K562 (cell line): Measurements from ENCODE around the gene RPS10.

Experiments
- ARNT ChIP-seq, 2 experiments: fragments of 450-650 bp; IDR thresholded peaks; 2 replicates each; pipeline ENCODE4 v1.6.1; 2016; ENCODE audit warnings: mild to moderate bottlenecking in 1 of 2
- CEBPB ChIP-seq: fragments of 450-650 bp; IDR thresholded peaks from 2 replicates; pipeline ENCODE4 v1.6.1; 2016; ENCODE audit warnings: missing genetic modification characterization, missing compliant biosample characterization
- FOXA3 ChIP-seq, 2 experiments: fragments of 450-650 bp in 1 of 2; sonication (generic) in 1 of 2; formaldehyde crosslinking; IDR thresholded peaks in 1 of 2; conservative IDR thresholded peaks in 1 of 2; 2 replicates each; pipeline versions ENCODE4 v1.4.0 to v1.8.0; 2020 to 2022; ENCODE audit warnings: mild to moderate bottlenecking in 2 of 2, missing genetic modification reagents in 1 of 2
- LARP7 ChIP-seq: fragments of 450-650 bp; IDR thresholded peaks from 2 replicates; pipeline ENCODE4 v1.6.1; 2016
- POLR2A ChIP-seq: fragments of 450-650 bp; conservative IDR thresholded peaks from 2 replicates; pipeline ENCODE4 v1.6.1; 2016
- POLR2AphosphoS5 ChIP-seq: IDR thresholded peaks from 2 replicates; pipeline ENCODE4 v1.6.1; 2011; ENCODE audit warnings: mild to moderate bottlenecking, low read depth, low read length, moderate library complexity; ENCODE audit not compliant: control insufficient read depth, insufficient read depth
- PPARD ChIP-seq: fragments of 250-450 bp; sonication (Bioruptor Pico); IDR thresholded peaks from 2 replicates; pipeline ENCODE4 v1.8.0; 2022; ENCODE audit warnings: inconsistent platforms, mild to moderate bottlenecking, moderate library complexity
- TARDBP ChIP-seq: fragments of 450-650 bp; IDR thresholded peaks from 2 replicates; pipeline ENCODE4 v1.6.1; 2016
- TFAM ChIP-seq: fragments of 250-450 bp; sonication (Bioruptor Pico); conservative IDR thresholded peaks from 2 replicates; pipeline ENCODE4 v1.5.0; 2021; ENCODE audit warnings: mild to moderate bottlenecking, moderate library complexity
- ZC3H8 ChIP-seq: fragments of 450-650 bp; IDR thresholded peaks from 2 replicates; pipeline ENCODE4 v1.6.1; 2017
- TF ChIP-seq, protein P1 (sequence below), 2 experiments: fragments of 450-650 bp in 1 of 2; sonication (generic) in 1 of 2; formaldehyde crosslinking in 1 of 2; IDR thresholded peaks in 1 of 2; conservative IDR thresholded peaks in 1 of 2; 2 replicates each; pipeline versions ENCODE4 v1.6.1 to v1.8.1; 2016 to 2023; ENCODE audit warnings: mild to moderate bottlenecking in 2 of 2, moderate library complexity in 2 of 2, inconsistent platforms in 1 of 2, missing genetic modification reagents in 1 of 2

DNA sequence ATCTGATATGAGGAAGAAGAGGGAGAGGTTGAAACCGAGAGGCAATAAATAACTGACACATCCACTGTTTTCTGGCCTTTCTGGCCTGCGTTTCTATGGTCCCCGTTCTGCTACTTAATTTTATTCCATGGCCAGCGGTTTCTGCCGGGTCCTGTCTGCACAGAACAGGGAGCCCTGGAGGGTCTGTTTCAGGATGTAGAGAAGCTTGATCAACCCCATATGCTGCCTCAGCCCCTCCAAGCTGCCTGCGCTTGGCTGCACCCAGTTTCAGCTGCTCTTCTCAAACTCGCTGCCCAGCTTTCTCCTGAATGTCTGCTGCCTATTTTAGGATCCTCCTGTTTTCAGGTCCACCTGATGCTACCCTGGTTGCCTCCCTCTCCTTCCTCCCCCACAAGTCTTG is 21.5 kb upstream of the RPS10 start:
- TF ChIP-seq POLR2A (no peak), TFAM (CRISPR knock-in tag) (no peak), FOXA3 (CRISPR knock-in tag; conservative IDR thresholded peaks at IDR 0.05 in 1 of 2, IDR thresholded peaks at IDR 0.05 in 1 of 2) (no peak), CEBPB (tag) (no peak), POLR2AphosphoS5 (no peak), LARP7 (no peak), ZC3H8 (no peak), ARNT (IDR thresholded peaks at IDR 0.05) (no peak), TARDBP (no peak), PPARD (no peak)
- TF ChIP-seq, protein P1, sequence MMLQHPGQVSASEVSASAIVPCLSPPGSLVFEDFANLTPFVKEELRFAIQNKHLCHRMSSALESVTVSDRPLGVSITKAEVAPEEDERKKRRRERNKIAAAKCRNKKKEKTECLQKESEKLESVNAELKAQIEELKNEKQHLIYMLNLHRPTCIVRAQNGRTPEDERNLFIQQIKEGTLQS (IDR thresholded peaks at IDR 0.05) = no peak
- TF ChIP-seq, protein P1 (CRISPR knock-in tag; conservative IDR thresholded peaks at IDR 0.05) = no peak
